HCT116 (cell line): ENCODE results near the gene ADRA2A.

ENCODE experiments used
- CTCF ChIP-seq, 3 experiments: fragments of 200-600 bp in 1 of 3; sonication (generic) in 1 of 3; IDR thresholded peaks in 2 of 3; conservative IDR thresholded peaks in 1 of 3; 2 replicates each; pipeline ENCODE4 v1.5.1; 2012 to 2017; ENCODE audit warnings: low read depth in 2 of 3, low read length in 2 of 3, antibody characterized with exemption in 1 of 3, borderline replicate concordance in 1 of 3, control low read depth in 1 of 3, mild to moderate bottlenecking in 1 of 3, mixed read lengths in 1 of 3, mixed run types in 1 of 3, moderate library complexity in 1 of 3; ENCODE audit not compliant: insufficient read depth in 1 of 3
- POLR2A ChIP-seq: IDR thresholded peaks from 2 replicates; pipeline ENCODE4 v1.7.0; 2011; ENCODE audit warnings: borderline replicate concordance; ENCODE audit not compliant: insufficient read depth, insufficient read length; ENCODE audit errors: extremely low read depth
- POLR2AphosphoS5 ChIP-seq: IDR thresholded peaks from 2 replicates; pipeline ENCODE4 v1.6.1; 2011; ENCODE audit warnings: mild to moderate bottlenecking, low read depth, low read length, moderate library complexity
- TF ChIP-seq, protein P1 (sequence below): IDR thresholded peaks from 2 replicates; pipeline ENCODE4 v1.6.1; 2012

- TF ChIP-seq CTCF (IDR thresholded peaks at IDR 0.05 in 2 of 3, conservative IDR thresholded peaks at IDR 0.05 in 1 of 3; ENCODE audit: borderline replicate concordance in 1 of 3, insufficient read depth in 1 of 3, low read depth in 2 of 3, low read length in 2 of 3) (no peak), POLR2A (no peak), POLR2AphosphoS5 (no peak)
- TF ChIP-seq, protein P1, sequence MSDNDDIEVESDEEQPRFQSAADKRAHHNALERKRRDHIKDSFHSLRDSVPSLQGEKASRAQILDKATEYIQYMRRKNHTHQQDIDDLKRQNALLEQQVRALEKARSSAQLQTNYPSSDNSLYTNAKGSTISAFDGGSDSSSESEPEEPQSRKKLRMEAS, result no peak
Observed at GRCh38 chr10:111030042-111030750, 46.6 kb upstream of the ADRA2A start.
